Activated B cell treated with CpG ODN at 0.5 μM for 24 hours (primary cell): Measurements from ENCODE around the gene HTR6. TPM values are rescaled to one million over a fixed set of nuclear protein-coding genes. Genes with fewer than 3 reads are reported as not detected.

Source experiments
- ATAC-seq: fragments of 200-7000 bp; cut with Tn5 transposase; one replicate; pipeline ENCODE4 v1.10.0; 2021; ENCODE audit warnings: low read depth, mild to moderate bottlenecking, moderate library complexity
- CTCF ChIA-PET: fragments of 350-600 bp; sonication (Branson Sonifier 250); formaldehyde crosslinking; loops from one replicate; lab custom pipeline; 2021; ENCODE audit warnings: antibody characterized with exemption; lab: Charles Lee
- POLR2A ChIA-PET: fragments of 350-600 bp; sonication (Branson Sonifier 250); formaldehyde crosslinking; loops from one replicate; lab custom pipeline; 2021; ENCODE audit warnings: antibody characterized with exemption; lab: Charles Lee
- DNase-seq: peaks from one replicate; pipeline ENCODE4 v3.0.0; 2022
- H3K27ac Mint-ChIP-seq: one replicate; pipeline ENCODE4 v1.8.0; 2020; ENCODE audit warnings: mixed read lengths
- H3K27me3 Mint-ChIP-seq: one replicate; pipeline ENCODE4 v1.8.0; 2021; ENCODE audit warnings: mixed read lengths
- H3K36me3 Mint-ChIP-seq: one replicate; pipeline ENCODE4 v1.8.0; 2021; ENCODE audit warnings: low read depth, mixed read lengths
- H3K4me1 Mint-ChIP-seq: one replicate; pipeline ENCODE4 v1.8.0; 2021; ENCODE audit warnings: mixed read lengths
- H3K4me3 Mint-ChIP-seq: one replicate; pipeline ENCODE4 v1.8.0; 2020; ENCODE audit warnings: mild to moderate bottlenecking, mixed read lengths
- H3K9me3 Mint-ChIP-seq: one replicate; pipeline ENCODE4 v1.8.0; 2020; ENCODE audit warnings: mixed read lengths
- CTCF ChIP-seq: fragments of 200-600 bp; IDR thresholded peaks from one replicate; pipeline ENCODE4 v1.8.0; 2022; ENCODE audit warnings: antibody characterized with exemption, mild to moderate bottlenecking
- intact Hi-C: fragments of 100-400 bp; cut with micrococcal nuclease; formaldehyde crosslinking; loops from one replicate; pipeline ENCODE4 v1.15.1; 2024
- total RNA-seq: library from RNA; stranded (reverse); gene quantifications from 2 replicates; pipeline ENCODE4 v1.2.3, GENCODE V29; 2022

HTR6 gene
- total RNA-seq, 1 donor from 2014 or later, result not detected

GRCh38 chr1:19655718-19656080 lies 9.0 kb upstream of the HTR6 start:
- intact Hi-C loops, result no loop called here
- H3K9me3 Mint-ChIP-seq, result no peaks in the 10 kb centered on the region
- H3K36me3 Mint-ChIP-seq, result no peaks in the 10 kb centered on the region
- H3K27me3 Mint-ChIP-seq, result peaks cover 24% of the 10 kb centered on the region
- H3K4me1 Mint-ChIP-seq, result peaks cover 7% of the 10 kb centered on the region
- no peak overlapping the region for H3K27ac Mint-ChIP-seq
- TF ChIP-seq CTCF, result no peak
- POLR2A ChIA-PET, result no interaction called here
- DNase-seq (no peak), ATAC-seq (no peak)
- no peak overlapping the region for H3K4me3 Mint-ChIP-seq
- CTCF ChIA-PET, result no interaction called here

GRCh38 chr1:19656134-19656779 lies 8.4 kb upstream of the HTR6 start:
- ATAC-seq (no peak), DNase-seq (no peak)
- H3K4me3 Mint-ChIP-seq, result no peak overlapping the region
- H3K9me3 Mint-ChIP-seq, result no peaks in the 10 kb centered on the region
- peaks cover 7% of the 10 kb centered on the region for H3K4me1 Mint-ChIP-seq
- ChIA-PET CTCF (no interaction called here), POLR2A (no interaction called here)
- TF ChIP-seq CTCF, result no peak
- no peak overlapping the region for H3K27ac Mint-ChIP-seq
- H3K36me3 Mint-ChIP-seq, result no peaks in the 10 kb centered on the region
- peaks cover 24% of the 10 kb centered on the region for H3K27me3 Mint-ChIP-seq
- intact Hi-C loops, result no loop called here

- TF ChIP-seq CTCF, result no peak
- CTCF ChIA-PET, result no interaction called here
Observed at GRCh38 chr1:19656780-19657466, 7.8 kb upstream of the HTR6 start.

GRCh38 chr1:19657511-19657910 lies 7.2 kb upstream of the HTR6 start:
- DNase-seq (no peak), ATAC-seq (no peak)
- Mint-ChIP-seq H3K9me3 (no peaks in the 10 kb centered on the region), H3K4me1 (peaks cover 8% of the 10 kb centered on the region), H3K27me3 (peaks cover 22% of the 10 kb centered on the region), H3K36me3 (no peaks in the 10 kb centered on the region), H3K4me3 (no peak overlapping the region), H3K27ac (no peak overlapping the region)
- CTCF ChIA-PET, result no interaction called here
- no peak for TF ChIP-seq CTCF
- POLR2A ChIA-PET, result no interaction called here
- intact Hi-C loops, result no loop called here

More at GRCh38 chr1:19656780-19657466, 7.8 kb upstream of the HTR6 start:
- no peaks in the 10 kb centered on the region for H3K36me3 Mint-ChIP-seq
- ATAC-seq (no peak), DNase-seq (no peak)
- no peak overlapping the region for H3K4me3 Mint-ChIP-seq
- H3K27ac Mint-ChIP-seq, result no peak overlapping the region
- intact Hi-C loops, result no loop called here
- peaks cover 8% of the 10 kb centered on the region for H3K4me1 Mint-ChIP-seq
- POLR2A ChIA-PET, result no interaction called here
- no peaks in the 10 kb centered on the region for H3K9me3 Mint-ChIP-seq
- H3K27me3 Mint-ChIP-seq, result peaks cover 25% of the 10 kb centered on the region

GRCh38 chr1:19658186-19658585 lies 6.5 kb upstream of the HTR6 start:
- Mint-ChIP-seq H3K27ac (no peak overlapping the region), H3K27me3 (peaks cover 27% of the 10 kb centered on the region), H3K9me3 (no peaks in the 10 kb centered on the region), H3K36me3 (no peaks in the 10 kb centered on the region), H3K4me1 (peaks cover 8% of the 10 kb centered on the region), H3K4me3 (no peak overlapping the region)
- intact Hi-C loops, result no loop called here
- ChIA-PET CTCF (no interaction called here), POLR2A (interaction anchor here (0.6 kb wide), 1 partner anchor 452 kb away, joined by 3 read pairs; no protein-coding TSS in a partner anchor)
- DNase-seq, result no peak
- TF ChIP-seq CTCF, result no peak
- no peak for ATAC-seq
